ENCODE data around the gene CEP89.
"Not testable (repeated sequence)": the region's sequence is repeated elsewhere in the genome, so short reads cannot be mapped to it uniquely, and the experiment has no call there.

CEP89 gene

DNA sequence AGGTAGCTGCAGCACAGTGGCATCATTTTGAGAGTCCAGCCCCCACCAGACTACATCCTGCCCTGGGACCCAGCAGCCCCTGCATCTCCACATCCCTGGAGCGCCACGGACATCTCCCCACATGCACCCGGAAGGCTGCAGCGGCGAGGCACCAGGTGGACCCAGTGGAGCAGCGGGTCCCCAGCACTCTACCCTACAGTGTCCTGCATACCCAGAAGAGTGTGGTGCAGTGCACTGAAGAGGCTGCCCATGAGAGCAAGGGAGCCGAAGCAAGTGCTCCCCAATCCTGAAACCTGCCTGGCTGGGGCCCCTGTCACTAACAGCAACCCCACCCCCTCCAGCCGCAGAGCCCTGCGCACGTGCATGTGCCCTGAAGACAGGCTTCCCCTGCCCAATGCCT is 80.9 kb downstream of the CEP89 start:
- no peak for DNase-seq

DNA sequence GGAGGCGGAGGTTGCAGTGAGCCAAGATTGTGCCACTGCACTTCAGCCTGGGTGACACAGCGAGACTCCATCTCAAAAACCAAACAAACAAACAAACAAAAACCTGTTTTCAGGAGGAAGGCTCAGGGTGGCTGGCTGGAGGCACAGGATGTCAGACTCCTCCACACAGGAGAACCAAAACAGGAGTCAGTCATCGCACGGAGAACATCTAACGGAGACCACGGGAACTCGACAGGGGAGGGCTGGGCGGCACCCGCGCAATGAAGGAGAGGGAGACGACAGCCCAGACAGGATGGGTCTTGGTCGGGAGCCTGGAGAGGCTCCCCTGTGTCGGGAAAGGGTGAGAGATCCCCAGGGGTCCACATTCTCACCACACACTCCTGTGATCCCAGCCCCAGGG is 81.4 kb downstream of the CEP89 start:
- DNase-seq, result no peak

DNA sequence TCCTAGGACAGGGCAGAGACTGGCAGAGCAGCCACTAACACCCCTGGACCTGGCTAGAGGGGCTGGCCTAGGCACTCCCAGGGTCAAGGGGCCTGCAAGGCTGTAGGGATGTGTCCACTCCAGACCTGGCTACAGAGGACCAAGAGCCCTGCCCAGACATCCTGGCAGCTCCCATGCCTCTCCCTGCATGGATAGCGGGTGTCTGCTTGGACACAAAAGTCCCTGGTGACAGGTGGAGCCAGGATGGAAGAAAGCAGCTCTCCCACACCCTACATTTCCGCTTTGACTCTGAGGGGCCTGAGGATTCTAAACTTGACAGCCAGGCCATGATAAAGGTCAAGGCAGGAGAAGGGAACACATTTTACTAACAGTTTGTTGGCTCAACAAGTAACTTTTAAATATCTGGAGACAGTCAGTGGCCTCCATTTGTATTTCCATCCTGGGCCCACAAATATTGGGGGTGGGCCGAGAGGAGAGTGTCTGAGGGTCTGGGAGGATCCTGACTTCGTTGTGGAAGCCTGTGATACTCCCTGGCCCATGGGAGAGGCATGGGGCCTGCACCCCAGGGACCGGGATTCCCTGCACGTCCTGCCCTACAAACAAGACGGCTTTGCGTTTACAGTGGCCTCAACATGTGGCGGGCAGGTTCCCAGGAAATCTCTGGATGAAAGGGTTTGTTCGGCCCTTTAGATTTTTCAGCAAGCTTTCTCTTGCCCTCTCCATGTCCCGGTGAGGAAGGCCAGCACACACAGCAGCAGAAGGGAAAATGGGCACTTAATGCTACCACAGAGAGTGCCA is 82.4 kb downstream of the CEP89 start:
- DNase-seq, result no peak

DNA sequence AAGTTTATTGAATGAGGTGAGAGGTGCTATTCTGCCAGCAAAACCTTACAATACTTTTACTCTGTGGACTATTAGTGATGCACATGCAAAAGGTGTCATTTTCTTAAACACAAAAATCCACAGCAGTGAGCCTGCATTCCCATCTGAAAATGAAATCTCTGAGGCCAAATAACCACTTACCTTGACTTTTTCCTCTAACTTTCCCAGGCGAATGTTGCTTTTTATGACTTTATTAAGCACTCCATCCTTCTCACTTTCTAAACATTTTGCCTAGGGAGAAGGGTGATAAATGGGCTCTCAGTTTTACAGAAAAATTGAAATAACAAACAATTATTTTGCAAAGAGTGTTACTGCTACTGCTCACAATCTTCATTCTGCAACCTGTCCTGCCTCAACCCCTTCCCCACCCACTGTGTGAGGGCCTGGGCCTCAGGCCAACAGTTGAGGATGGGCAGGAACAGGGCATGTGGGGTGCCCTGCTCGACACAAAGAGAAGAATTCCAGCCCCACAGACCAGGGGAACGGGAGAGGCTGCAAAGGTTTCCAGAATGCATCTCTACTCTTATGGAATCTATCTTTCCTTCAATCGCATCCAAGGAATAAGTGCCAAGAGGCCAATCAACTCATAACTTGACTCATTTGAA is 84.1 kb downstream of the CEP89 start:
- no peak for DNase-seq

DNA sequence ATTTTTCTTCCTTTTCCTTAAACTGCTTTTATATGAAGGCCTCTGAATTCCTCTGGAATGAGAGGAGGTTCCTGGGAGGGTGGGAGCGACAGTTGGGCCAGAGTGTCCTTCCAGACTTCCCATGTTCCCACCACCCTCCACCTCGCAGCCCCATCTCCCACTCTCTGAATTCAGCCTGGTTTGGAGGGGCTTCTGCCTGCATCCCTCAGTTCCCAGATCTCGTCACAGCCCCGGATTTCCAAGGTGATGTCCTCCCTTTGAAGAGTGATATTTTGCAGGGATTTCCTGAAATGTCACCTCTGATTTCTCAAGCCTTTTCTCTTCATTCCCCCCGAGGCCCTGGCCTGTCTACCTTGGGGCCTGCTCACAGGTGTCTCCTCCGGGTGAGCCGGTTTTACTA is 85.5 kb downstream of the CEP89 start:
- DNase-seq, result no peak

DNA sequence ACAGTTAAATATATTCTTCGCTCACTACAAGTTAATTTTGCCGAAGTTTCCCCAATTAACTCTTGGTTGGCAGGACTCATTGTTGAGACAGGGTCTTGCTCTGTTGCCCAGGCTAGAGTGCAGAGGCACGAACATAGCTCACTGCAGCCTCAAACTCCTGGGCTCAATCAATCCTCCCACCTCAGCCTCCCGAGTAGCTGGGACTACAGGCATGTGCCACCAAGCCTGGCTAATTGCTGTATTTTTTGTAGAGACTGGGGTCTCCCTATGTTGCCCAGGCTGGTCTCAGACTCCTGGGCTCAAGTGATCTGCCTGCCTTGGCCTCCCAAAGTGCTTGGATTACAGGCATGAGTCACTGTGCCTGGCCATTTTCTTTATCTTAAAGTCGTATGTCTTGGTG is 86.5 kb downstream of the CEP89 start:
- not testable (repeated sequence) for DNase-seq

DNA sequence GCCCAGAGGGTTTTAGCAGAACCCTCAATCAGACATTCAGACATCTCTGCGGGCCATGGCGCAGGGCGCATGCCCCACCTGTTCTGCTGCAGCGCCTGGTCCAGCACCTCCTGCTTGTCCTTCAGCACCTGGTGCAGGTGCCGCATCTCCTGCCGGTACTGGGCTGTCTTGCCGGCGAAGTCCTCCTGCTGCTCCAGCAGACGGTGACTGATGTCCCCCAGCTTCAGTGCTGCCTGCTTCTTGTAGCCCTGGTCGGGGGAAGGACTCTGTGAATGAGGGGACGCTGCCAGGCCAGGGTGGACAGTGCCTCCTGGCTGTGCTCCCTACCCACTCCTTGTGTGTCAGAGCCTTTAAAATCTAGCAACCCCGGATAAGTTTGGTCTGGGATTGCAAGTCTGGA is 90.0 kb downstream of the CEP89 start:
- DNase-seq, result no peak

DNA sequence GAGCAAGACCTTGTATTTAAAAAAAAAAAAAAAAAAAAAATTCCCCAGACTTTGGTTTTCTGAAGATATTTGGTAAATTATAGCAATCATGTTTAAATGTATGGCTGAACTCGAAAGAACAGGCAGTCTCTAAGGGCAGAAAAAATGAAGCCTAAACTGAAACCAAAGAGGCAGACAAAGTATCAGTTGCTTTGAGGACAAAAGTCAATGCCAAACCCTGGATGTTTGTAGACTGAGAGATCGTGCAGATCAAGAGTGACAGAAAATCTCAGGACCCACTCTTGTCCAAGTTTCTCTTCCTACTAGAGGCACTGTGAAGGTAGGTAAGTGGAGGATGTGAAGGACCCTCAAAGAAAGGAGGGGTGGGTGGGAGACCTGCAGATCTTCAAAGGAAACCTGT is 91.1 kb downstream of the CEP89 start:
- DNase-seq, result no peak

DNA sequence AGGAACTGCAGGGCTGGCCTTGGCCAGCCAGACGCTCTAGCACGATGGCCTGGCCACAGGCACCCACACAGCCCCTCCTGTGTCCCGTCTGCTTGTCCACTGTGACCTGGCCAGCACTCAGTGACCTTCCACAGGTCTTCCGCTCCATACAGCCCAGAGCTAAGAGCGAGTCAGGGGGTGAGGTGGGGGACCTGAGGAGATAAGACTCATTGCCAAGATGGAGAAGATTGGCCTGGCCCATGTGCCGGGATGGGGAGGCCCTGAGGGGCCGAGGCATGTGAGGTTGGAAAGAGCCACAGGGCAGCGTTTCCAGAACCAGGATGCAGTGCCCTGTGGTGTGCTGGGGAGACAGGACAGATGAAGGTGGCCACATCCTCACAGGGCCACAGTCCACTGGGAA is 92.0 kb downstream of the CEP89 start:
- no peak for DNase-seq

DNA sequence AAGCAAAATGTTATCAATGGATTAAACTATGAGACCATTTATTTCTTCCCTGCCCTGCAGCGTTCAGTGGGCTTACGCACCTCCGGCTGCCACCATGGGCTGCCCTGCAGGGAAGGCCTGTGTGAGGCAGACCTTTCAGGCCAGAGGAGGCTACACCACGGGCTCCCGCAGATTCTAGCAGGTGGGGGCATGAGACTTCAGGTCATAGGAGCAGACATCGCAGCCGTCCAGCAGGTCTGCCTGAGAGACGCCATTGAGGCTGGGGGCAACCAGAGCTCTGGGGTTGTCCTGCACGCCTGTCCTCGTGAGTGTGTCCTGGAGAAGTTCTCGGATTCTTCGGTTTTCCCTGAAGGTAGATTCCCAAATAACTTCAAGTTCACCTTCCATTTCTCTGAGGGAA is 92.8 kb downstream of the CEP89 start:
- DNase-seq, result no peak

DNA sequence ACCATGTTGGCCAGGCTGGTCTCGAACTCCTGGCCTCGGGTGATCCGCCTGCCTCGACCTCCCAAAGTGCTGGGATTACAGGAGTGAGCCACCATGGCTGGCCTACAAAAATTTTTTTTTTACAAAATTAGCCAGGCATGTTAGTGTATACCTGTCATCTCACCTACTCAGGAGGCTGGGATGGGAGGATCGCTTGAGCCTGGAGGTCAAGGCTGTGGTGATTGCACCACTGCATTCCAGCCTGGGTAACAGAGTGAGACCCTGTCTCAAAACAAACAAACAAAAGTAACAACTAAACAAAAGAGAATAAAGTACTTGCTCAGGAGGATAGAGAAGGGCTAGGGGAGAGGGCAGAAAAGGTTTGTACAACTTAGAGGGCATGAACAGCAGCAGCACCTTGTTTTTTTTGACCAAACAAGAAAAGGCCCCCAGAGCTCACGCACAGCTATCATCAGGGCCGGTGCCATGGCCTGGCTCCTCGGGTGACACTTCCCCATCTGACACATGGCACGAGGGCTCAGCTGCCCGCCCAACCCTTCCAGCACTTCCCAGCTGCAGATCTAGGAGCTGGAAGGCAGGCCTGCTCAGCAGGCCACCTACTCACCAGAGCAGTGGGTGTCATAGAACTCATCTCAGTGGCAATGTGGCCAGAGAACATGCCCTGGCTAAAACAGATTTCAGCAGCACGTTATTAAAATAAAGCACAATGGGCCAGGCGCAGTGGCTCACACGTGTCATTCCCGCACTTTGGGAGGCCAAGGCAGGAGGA is 93.6 kb downstream of the CEP89 start:
- no peak for DNase-seq

DNA sequence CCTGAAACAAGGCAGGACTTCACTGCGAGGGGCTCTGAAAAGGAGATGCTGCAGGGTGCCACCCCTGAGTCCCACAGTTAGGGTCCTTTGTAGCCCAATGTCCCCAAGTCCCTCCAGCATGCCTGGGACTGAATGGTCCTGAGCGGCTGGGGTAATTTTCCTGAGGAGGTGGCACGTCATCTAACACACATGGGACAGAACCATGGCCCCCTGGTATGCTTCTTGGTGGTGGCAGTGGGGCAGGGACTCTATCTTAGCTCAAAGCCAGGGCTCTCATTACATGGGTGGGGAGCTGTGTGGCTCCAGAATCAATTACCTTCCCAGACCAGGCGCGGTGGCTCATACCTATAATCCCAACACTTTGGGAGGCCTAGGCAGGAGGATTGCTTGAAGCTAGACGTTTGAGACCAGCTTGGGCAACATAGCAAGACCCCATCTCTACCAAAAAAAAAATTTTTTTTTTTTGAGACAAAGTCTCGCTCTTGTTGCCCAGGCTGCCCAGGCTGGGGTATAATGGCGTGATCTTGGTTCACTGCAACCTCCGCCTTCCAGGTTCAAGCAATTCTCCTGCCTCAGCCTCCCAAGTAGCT is 94.3 kb downstream of the CEP89 start:
- no peak for DNase-seq

DNA sequence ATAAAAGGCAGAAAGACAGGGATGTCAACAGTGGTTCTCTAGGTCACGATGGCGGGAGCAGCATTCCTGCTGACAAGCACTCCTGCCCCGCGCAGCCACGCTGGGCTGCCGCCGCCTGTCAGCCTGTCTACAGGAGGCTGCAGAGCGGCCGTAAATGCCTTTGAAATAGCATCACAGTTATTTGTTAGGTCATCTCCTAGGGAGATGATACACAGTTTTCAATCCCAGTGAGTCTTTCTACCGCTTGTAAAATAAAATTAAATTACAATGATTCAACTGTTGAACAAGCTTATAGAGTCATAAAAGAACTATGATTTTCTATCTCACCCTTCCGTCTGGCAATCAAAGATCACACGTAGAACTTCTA is 94.9 kb downstream of the CEP89 start:
- no peak for DNase-seq

DNA sequence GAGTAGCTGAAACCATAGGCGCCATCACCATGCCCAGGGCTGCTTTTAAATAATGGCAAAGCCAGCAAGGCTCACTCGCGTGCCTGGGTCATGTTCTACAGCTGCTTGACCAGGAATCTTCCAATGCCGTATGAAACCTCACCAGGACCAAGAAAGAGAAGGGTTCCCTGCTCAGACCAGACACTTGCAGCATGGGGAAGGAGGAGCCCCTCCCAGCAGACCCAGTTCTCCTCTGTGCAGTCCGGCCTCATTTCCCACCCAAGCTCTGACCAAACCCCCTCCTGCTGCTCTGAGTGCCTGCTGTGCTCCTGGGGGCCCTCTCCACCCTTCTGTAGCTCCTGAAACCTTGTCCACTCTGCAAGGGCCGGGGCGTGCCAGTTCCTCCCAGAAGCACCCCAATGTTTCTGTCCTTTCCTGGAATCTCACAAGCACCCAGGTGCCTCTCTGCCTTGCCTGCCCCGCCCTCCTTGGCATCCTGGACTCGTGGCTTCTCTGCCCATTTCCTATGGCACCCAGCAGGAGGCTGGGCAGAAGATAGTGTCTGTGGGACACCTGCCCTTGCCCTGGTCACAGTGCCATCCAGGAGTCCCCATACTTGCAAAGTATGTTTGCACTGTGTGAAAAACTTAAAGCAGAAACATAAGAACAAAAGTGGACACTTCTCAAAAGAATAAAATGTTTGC is 95.4 kb downstream of the CEP89 start:
- no peak for DNase-seq

DNA sequence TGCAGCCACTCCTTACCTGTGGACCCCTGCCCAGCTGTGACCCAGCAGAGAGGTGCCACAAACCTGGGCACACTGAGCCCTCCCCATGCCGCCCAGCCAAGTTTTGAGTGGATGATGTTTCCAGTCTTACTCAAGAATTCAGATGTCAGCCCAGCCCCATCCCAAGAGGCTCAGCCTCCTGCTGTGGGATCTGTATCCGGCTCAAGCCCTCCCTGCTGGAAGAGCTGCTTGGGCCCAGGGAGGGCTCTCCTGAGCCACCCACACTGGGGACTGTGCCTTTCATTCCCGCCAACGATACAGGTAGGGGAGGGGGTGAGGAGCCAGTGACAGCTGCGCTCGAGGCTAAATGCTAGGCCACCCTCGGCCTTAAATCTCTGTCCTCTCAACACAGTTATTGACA is 96.3 kb downstream of the CEP89 start:
- DNase-seq, result no peak

DNA sequence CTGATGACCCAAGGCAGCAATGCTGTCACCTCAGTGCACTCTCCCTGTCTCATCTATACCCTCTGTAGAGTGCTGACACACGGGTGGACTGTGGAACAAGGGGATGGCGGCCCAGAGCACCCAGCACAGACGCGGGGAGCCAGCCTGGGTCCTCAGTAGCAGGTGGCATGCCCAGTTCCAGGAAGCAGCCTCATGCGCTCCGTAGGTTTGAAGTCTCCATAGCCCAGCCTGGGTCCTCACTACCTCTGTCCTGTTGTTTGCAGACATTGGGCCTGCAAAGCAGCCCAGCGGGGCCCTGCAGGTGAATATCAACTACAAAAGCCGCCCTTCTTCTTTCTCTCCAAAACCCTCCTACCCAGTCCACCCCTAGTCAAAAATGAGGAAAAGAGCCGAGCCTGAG is 97.2 kb downstream of the CEP89 start:
- no peak for DNase-seq

DNA sequence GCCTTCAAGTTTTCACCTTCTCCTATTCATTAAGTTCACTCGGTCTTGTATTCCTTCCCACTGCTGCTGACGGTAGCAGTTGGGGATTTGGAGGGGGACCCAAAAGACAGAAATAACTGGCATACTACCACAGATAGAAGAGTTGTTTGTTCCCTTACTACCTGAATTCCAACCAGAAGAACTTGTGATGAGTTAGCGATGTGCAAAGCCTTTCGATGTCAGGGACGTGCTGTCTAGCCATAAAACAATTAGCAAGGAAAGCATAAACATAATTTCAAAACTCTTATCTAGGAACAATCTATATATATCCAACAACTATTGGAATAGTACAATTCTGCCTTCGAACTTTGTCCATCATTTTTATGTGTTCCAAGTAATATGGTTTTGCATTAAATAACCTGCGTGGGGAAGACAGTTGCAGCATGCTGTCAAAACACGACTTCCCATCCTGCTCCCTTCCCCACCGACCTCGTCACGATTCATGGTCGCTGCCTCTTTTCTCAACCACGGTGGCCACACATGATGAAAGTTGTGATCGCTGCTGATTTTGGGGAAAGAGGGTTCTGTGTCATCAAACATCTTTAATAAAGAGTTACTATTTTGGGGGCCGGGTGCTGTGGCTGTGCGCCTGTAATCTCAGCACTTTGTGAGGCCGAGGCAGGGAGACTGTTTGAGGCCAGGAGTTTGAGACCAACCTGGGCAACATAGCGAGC is 98.4 kb downstream of the CEP89 start:
- no peak for DNase-seq

DNA sequence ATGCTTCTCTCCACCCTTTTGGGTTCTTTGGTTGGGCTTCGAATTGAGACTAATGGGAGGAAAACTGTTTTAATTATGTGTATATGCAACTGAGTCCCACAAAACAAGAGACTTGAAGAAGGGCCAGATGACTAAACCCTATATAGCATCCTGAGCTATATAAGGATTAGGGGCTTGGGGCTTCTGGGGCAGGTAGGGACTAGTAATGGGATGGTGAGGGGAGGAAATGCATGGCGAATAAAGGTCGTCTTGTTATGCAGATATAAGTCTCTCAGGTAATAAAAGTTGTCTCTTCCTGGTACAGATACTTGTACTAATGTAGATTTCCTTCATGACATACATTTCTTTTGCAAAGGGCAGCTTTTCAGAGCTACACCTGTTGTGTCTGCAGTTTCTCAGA is 99.4 kb downstream of the CEP89 start:
- no peak for DNase-seq

DNA sequence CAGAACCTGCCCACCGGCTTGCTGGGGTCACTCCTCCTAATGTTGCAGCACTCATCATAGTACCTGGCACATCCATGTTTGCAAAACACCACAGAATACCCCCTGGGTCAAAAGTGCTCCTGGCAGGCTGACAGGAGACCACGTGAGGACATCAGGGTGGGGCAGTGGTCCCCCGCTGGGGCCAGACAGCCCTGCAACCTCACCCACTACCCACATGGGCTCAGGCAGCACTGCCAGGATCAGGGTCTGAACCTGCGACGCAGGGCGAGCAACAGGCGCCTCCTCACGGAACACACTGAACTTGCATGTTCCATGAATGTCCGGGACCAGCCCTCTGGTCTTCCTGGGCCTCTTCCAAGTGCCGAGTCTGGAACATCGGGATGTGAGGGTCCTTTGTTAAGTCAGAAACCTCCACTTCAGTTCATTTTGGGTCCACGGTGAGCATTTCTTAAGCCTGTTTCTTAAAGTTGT is 100.7 kb downstream of the CEP89 start:
- DNase-seq, result no peak

DNA sequence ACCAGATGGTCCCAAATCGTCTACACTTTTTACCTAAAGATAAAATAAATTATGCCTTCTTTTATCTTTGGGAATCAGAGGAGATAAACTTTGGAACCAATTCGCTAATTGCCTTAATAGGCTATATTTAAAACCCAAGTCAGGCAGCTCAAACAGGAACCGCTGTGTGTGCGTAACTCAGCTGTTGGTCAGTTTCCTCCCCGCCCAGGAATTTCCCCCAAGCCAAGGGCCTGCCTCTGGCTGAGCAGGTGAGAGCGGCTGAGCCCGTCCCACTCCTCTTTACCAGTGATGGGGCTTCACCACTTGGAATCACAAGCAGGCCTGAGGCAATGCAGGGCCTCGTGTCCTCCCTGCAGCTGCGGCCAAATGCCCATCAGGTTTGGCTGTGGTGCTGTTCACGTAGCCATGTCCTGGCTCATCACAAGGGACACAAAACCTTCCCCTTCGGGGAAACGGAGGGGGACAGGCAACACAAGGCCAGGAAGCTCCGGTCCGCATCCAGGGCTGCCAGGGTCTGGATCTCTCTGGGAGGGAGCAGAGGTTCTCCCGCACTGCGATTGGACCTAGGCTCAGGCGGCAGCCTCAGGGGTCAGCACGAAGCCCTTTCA is 101.7 kb downstream of the CEP89 start:
- no peak for DNase-seq

DNA sequence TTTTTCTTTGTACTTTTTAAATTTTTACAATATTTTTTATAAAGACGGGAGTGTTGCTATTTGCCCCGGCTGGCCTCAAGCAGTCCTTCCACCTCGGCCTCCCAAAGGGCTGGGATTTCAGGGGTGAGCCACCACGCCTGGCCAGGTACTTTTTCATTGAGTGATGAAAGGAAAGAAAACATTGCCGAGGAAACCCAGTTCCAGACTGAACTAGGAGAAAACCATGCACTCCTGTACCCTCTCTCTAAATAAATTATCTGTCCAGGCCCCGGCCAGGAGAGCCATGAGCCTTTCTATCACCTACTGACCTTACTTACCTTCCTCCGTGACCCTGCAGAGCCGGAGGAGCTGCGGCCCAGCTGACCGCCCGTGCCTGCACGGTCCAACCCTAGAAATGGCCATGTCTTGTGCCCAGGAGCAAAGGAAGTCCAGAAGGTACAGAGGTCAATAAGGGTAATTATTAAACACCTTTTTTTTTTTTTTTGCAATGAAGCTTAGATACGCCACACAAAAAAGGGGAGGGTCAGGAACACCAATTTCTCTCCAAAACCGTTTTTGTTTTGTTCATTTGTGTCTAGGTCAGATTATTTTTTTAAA is 102.3 kb downstream of the CEP89 start, which contains the start of gene SLC7A9:
SLC7A9 (minus strand) TSS at position 399 of the 597 bp plus-strand sequence. CDS start 1,233 bp downstream, outside the sequence.
- DNase-seq, result no peak

Data from NCI-H1105 (cell line).